BLaER1 (cell line): Measurements from ENCODE around the gene PLA2G4F.
A peak's percentile ranks its signal among the peaks of the same experiment; 100 is the strongest.

Experiments used
- H3K27ac ChIP-seq: shearing (Covaris generic); formaldehyde crosslinking; 2 replicates; pipeline ENCODE4 v1.8.1; 2022
- H3K27me3 ChIP-seq: shearing (Covaris generic); formaldehyde crosslinking; 2 replicates; pipeline ENCODE4 v1.8.1; 2022
- H3K36me3 ChIP-seq: shearing (Covaris generic); formaldehyde crosslinking; 2 replicates; pipeline ENCODE4 v1.8.1; 2022
- H3K4me1 ChIP-seq: shearing (Covaris generic); formaldehyde crosslinking; 2 replicates; pipeline ENCODE4 v1.8.1; 2022
- H3K4me2 ChIP-seq: shearing (Covaris generic); formaldehyde crosslinking; 2 replicates; pipeline ENCODE4 v1.8.1; 2022
- H3K4me3 ChIP-seq: shearing (Covaris generic); formaldehyde crosslinking; 2 replicates; pipeline ENCODE4 v1.8.1; 2022
- H3K9ac ChIP-seq: shearing (Covaris generic); formaldehyde crosslinking; 2 replicates; pipeline ENCODE4 v1.8.1; 2022
- H3K9me3 ChIP-seq: shearing (Covaris generic); formaldehyde crosslinking; 2 replicates; pipeline ENCODE4 v1.8.1; 2022
- H4K20me1 ChIP-seq: shearing (Covaris generic); formaldehyde crosslinking; 2 replicates; pipeline ENCODE4 v1.8.1; 2022
- Cebpa-rat ChIP-seq: shearing (Covaris generic); IDR thresholded peaks from 2 replicates; pipeline ENCODE4 v1.8.1; 2022

The PLA2G4F gene

DNA sequence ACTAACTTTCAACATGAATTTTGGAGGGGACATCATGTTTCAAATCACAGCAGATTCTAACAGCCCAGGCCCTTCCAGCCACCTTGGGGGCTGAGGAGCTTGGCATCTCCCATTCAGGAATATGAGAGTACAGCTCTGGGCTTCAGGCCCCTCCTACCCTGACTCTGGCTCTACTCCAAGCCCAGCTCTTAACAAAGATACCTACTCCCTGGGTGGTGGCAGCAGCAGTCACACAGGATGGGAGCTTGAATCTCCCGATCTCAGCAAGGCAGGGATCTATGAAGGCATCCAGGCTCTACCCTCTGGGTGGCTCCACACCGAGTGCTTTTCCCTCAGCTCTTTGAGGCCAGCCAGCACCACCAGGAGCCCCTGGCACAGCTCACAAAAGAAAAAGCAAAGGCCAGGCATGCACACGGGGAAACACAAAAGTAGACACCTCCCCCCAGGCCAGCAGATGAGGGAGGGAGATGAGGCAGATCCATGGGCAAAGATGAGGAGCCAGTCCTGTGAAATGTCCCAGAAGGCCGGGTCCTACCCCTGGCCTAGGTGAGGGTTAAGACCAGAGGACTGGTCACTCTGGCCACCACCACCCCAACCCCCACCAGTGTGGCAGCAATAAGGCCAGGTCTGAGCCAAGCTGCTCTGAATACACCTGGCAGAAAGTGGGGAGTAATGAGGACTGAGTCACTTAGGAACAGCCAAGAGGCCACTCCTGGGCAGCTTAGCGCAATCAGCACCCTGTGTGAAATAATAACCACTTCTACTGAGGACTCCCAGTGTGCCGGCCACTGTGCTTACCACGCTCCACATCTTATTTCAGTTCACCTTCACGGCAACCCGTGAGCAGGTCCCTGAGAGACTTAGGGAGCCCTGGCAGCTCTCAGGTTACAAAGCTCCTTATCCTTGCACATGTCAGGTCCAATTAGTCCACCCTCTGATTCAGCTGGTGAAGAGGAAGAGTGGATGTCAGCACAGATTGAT is 24.3 kb downstream of the PLA2G4F start:
- Histone ChIP-seq H3K4me3 (no peak overlapping the region), H3K27ac (no peak overlapping the region), H3K4me2 (no peak overlapping the region), H3K9ac (no peak overlapping the region), H3K36me3 (no peaks in the 10 kb centered on the region), H3K27me3 (no peaks in the 10 kb centered on the region), H3K9me3 (no peaks in the 10 kb centered on the region), H3K4me1 (peaks cover 26% of the 10 kb centered on the region), H4K20me1 (no peaks in the 10 kb centered on the region)
- no peak for TF ChIP-seq Cebpa-rat

GRCh38 chr15:42131006-42131405 is 25.4 kb downstream of the PLA2G4F start:
- Histone ChIP-seq H3K9me3 (no peaks in the 10 kb centered on the region), H3K9ac (no peak overlapping the region), H3K27ac (no peak overlapping the region), H3K36me3 (no peaks in the 10 kb centered on the region), H4K20me1 (no peaks in the 10 kb centered on the region), H3K4me1 (peaks cover 27% of the 10 kb centered on the region), H3K4me3 (no peak overlapping the region), H3K27me3 (no peaks in the 10 kb centered on the region), H3K4me2 (peak overlapping the region; percentile 52)
- no peak for TF ChIP-seq Cebpa-rat

GRCh38 chr15:42130246-42130986 is 26.0 kb downstream of the PLA2G4F start:
- Histone ChIP-seq H3K4me1 (peaks cover 27% of the 10 kb centered on the region), H3K9ac (no peak overlapping the region), H3K27ac (no peak overlapping the region), H3K27me3 (no peaks in the 10 kb centered on the region), H4K20me1 (no peaks in the 10 kb centered on the region), H3K4me2 (peak overlapping the region; percentile 52), H3K4me3 (no peak overlapping the region), H3K36me3 (no peaks in the 10 kb centered on the region), H3K9me3 (no peaks in the 10 kb centered on the region)
- no peak for TF ChIP-seq Cebpa-rat

- Histone ChIP-seq H4K20me1 (no peaks in the 10 kb centered on the region), H3K9ac (no peak overlapping the region), H3K9me3 (no peaks in the 10 kb centered on the region), H3K4me1 (peaks cover 27% of the 10 kb centered on the region), H3K4me2 (peak overlapping the region; percentile 15; the same call in 1 of the 2 replicates), H3K4me3 (no peak overlapping the region), H3K27ac (no peak overlapping the region), H3K27me3 (no peaks in the 10 kb centered on the region), H3K36me3 (no peaks in the 10 kb centered on the region)
- no peak for TF ChIP-seq Cebpa-rat
Measured at GRCh38 chr15:42129364-42129763, 27.1 kb downstream of the PLA2G4F start.

DNA sequence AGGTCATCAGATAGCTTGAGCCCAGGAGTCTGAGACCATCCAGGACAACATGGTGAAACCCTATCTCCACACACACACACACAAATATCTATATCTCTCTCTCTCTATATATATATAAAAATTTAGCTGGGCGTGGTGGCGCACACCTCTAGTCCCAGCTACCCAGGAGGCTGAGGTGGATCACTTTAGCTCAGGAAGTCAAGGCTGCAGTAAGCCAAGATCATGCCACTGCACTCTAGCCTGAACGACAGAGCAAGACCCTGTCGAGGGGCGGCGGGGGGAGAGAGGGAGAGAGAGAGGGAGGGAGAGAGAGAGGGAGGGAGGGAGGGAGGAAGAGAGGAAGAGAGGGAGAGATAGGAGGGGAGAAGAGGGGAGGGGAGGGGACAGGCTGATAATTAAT is 28.0 kb downstream of the PLA2G4F start:
- no peak for TF ChIP-seq Cebpa-rat
- no peak overlapping the region for H3K27ac ChIP-seq
- peaks cover 27% of the 10 kb centered on the region for H3K4me1 ChIP-seq
- no peaks in the 10 kb centered on the region for H4K20me1 ChIP-seq
- H3K27me3 ChIP-seq = no peaks in the 10 kb centered on the region
- no peak overlapping the region for H3K9ac ChIP-seq
- no peak overlapping the region for H3K4me2 ChIP-seq
- no peaks in the 10 kb centered on the region for H3K36me3 ChIP-seq
- H3K4me3 ChIP-seq = no peak overlapping the region
- H3K9me3 ChIP-seq = no peaks in the 10 kb centered on the region

DNA sequence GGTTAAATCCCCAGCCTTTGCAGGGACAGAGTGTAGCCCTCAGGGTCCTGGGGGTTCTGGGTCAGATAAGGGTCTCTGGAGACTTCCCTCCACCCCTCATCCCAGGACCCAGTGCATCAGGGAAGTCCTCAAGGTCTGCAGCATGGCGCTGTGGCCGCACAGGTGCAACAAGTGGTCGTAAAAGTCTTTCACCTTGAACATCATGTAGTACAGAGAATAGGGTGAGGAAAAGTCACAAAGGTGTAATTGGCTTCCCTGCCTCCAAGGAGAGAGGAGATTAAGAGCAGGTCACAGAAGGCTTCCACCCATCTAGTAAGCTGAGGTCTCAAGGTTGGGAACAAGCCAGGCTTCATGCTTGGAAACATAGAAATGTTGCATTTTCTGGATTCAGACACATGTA is 32.9 kb downstream of the PLA2G4F start:
- no peaks in the 10 kb centered on the region for H3K27me3 ChIP-seq

GRCh38 chr15:42121682-42122081 is 34.8 kb downstream of the PLA2G4F start:
- H4K20me1 ChIP-seq = no peaks in the 10 kb centered on the region
- no peak overlapping the region for H3K4me3 ChIP-seq
- H3K36me3 ChIP-seq = no peaks in the 10 kb centered on the region
- no peak overlapping the region for H3K9ac ChIP-seq
- H3K27me3 ChIP-seq = no peaks in the 10 kb centered on the region
- no peak overlapping the region for H3K27ac ChIP-seq
- H3K9me3 ChIP-seq = no peaks in the 10 kb centered on the region
- H3K4me1 ChIP-seq = peaks cover 13% of the 10 kb centered on the region
- no peak for TF ChIP-seq Cebpa-rat
- H3K4me2 ChIP-seq = no peak overlapping the region

More for the DNA sequence above, 32.9 kb downstream of the PLA2G4F start:
- Histone ChIP-seq H4K20me1 (no peaks in the 10 kb centered on the region), H3K27ac (no peak overlapping the region), H3K4me2 (no peak overlapping the region), H3K36me3 (no peaks in the 10 kb centered on the region), H3K4me3 (no peak overlapping the region), H3K9me3 (no peaks in the 10 kb centered on the region), H3K4me1 (peaks cover 20% of the 10 kb centered on the region), H3K9ac (no peak overlapping the region)
- no peak for TF ChIP-seq Cebpa-rat

DNA sequence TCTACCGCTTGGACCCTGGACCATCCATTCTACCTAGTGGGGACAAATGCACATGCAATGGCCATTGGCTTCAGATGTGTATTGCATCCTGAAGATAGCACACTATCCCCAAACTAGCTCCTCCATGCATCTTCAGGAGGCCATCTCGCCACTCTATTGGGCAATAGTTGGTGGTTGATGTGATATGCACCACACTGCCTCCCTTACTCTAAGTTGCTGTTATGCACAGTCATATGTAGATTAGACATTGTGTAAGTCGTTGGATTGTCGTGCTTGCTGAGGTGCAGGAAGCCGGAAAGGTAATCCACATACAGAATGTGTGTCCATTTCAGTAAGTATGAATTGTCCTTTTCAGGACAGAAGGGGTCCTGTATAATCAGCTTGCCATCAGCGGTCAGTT is 35.4 kb downstream of the PLA2G4F start:
- no peaks in the 10 kb centered on the region for H3K9me3 ChIP-seq
- no peak overlapping the region for H3K9ac ChIP-seq
- H3K36me3 ChIP-seq = no peaks in the 10 kb centered on the region
- H3K4me3 ChIP-seq = no peak overlapping the region
- peaks cover 13% of the 10 kb centered on the region for H3K4me1 ChIP-seq
- no peaks in the 10 kb centered on the region for H4K20me1 ChIP-seq
- H3K27me3 ChIP-seq = no peaks in the 10 kb centered on the region
- no peak overlapping the region for H3K4me2 ChIP-seq
- no peak; the same call in 1 of the 2 replicates for TF ChIP-seq Cebpa-rat
- H3K27ac ChIP-seq = no peak overlapping the region

DNA sequence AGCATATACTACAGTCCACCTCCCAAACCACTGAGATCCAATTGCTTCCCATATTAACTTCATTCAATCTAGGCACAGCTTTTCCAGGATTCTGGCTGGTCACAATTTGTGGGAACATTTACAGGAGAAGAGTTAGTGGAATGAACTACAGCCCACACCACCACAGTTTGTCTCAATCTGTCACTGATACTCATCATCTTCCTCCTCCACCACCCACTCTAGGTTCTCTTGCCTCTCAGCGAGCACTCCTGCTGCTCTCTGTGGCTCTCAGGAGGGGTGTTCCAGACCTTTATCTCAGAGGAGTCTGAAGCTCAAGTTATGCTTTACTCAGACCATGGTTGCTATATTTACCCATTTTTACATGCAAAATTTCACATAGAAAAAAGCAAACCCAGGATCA is 36.2 kb downstream of the PLA2G4F start:
- no peaks in the 10 kb centered on the region for H3K9me3 ChIP-seq
- no peak for TF ChIP-seq Cebpa-rat
- H3K4me3 ChIP-seq = no peak overlapping the region
- no peak overlapping the region for H3K4me2 ChIP-seq
- H4K20me1 ChIP-seq = no peaks in the 10 kb centered on the region
- no peaks in the 10 kb centered on the region for H3K27me3 ChIP-seq
- H3K4me1 ChIP-seq = peaks cover 13% of the 10 kb centered on the region
- no peak overlapping the region for H3K9ac ChIP-seq
- H3K36me3 ChIP-seq = no peaks in the 10 kb centered on the region
- no peak overlapping the region for H3K27ac ChIP-seq

DNA sequence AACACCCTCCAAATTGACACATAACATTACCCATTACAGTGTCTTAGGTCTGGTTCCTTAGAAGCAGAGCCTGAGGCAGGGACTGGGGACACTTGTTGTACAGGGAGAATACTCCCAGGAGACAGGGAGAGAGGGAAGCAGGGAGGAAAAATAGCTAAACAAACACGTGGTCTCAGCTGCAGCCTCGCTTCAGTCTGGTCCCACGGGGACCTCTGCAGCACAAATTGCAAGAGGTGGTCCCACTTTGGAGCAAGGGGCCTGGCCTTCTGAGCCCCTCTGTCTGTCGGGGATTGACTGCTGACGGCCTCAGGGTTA is 37.0 kb downstream of the PLA2G4F start:
- no peak for TF ChIP-seq Cebpa-rat
- Histone ChIP-seq H3K4me2 (no peak overlapping the region), H3K4me1 (peaks cover 13% of the 10 kb centered on the region), H3K9me3 (no peaks in the 10 kb centered on the region), H3K27ac (no peak overlapping the region), H3K4me3 (no peak overlapping the region), H3K36me3 (no peaks in the 10 kb centered on the region), H4K20me1 (no peaks in the 10 kb centered on the region), H3K27me3 (no peaks in the 10 kb centered on the region), H3K9ac (no peak overlapping the region)
